GM19452 (cell line): ENCODE results near the gene CDC42EP3.
A peak's percentile ranks its signal among the peaks of the same experiment; 100 is the strongest.

Experiments
- ATAC-seq: cut with Tn5 transposase; IDR thresholded peaks from one replicate; pipeline ENCODE4 v1.9.1; 2021; ENCODE audit not compliant: unreplicated experiment

The CDC42EP3 gene

DNA sequence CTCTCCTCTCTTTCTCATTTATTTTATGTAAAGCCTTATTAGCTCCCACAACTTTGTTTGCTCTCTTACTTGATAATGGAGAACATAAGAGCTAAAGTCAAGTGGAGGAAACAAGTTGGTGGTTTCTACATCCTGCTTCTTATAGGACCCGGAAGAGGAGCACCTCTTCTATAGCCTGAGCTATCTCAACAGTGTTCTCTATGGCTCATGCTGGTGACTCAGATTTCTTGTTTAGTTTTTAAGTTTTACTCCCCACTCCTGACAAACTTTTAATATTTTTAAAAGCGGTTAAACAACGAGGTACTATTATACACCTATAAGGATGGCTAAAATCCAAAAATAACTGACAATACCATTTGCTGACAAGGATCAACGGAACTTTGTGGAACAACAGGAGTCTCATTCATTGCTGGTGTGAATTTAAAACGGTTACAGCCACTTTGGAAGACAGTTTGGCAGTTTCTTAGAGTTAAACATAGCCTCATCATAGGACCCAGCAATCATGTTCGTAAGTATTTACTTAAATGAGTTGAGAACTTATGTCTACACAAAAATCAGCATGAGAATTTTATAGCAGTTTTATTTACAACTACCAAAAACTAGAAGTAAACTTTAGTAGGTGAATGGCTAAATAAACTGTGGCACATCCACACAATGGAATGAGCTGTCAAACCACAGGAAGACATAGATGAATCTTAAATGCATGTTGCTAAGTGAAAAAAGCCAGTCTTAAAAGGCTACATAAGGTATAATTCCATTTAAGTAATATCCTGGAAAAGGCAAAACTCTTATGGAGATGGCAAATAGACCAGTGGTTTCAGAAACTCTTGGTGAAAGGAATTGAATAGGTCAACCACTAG is 12.7 kb upstream of the CDC42EP3 start:
- no peak for ATAC-seq

DNA sequence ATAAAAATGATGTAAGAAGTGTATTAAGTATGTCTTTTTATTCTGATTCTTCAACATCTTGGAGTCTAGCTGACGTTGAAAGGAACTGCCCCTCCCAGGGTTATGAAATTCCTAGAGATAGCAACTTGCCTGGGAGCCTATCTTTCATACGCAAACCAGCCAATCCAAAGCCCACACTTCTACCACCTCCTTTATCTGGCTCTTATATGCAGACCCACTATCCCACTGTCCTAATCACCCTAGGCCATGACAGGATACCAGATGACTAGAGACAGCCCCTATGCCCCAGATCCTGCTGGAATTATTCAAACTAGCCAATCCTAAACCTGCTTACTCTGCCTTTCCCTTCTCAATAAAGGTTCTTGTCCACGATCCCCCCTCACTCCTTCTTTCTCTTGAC is 11.8 kb upstream of the CDC42EP3 start:
- no peak for ATAC-seq

DNA sequence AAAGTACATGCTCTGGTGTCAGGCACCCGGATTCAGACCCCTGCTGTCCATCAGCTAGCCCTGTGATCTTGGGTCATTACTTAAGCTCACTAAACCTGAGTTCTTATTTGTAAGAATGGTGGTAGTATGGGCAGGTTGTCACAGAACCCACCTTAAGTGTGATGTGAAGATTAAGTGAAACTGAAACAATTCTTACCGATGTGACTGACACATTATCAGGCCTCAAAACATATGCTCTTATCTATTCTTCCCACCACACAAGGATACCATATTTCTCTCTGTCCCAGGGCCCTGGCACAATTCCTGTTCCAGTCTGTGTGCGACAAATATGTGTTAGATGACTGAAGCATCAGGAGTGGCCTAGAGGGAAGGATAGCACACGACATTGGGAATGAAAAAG is 11.0 kb upstream of the CDC42EP3 start:
- no peak for ATAC-seq

DNA sequence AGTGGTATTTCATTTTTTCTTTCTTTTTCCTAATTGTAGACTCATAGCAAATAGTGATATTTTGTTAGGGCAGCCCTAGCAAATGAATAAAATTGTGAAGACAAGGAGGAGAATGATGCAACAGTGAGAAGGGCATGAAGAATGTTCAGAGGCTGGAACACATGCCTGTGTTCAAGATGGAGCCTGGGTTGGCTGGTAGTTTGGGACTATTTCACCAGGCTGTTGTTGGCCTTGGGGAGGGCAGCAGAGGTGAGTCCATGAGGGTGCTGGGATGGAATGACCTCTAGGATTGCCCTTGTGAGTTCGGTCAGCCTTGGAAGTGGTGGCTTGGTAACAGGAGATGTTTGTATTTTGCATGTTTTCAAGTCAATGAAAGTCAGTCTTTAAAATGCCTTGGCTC is 10.1 kb upstream of the CDC42EP3 start:
- no peak for ATAC-seq

DNA sequence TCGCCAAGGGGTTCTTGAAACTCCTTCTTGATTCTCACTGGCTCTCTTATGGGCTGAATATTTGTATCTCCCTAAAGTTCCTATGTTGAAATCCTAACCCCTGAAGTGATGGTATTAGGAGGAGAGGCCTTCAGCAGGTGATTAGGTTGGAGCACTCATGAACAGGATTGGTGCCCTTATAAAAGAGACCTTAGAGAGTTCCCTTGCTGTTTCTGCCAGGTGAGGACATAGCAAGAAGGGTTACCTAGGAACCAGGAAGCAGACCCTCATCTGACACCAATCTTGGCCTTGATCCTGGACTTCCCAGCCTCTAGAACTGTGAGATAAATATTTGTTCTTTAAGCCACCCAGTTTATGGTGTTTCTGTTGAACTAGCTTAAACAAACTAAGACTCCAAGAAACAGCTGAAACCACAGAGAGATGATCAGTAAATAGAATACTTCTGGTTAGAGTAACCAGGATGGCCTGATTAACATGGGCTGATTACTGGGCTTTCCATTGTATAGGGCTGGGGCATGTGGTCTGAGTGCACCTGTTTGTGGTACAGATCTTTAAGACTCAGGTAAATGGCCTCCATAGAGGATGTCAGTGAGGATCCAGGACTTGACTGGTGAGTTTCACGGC is 7.7 kb upstream of the CDC42EP3 start:
- no peak for ATAC-seq

DNA sequence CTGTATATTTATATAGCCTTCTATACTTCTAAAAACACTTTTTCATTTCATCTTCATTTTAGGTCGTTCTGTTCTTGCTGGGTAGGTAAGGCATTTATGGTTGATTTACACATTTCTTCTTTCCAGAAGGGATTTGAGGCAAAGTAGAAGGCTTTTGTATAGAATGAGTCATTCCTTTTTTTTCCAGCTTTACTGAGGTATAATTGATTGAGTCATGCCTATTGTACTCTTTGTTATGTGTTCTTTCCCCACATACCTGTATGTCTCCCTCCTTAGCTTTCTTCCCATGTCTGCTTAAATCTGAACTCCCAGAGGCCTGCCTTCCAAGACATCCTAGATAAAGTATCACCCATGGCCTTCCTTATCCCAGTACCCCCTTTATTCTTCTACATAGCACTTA is 4.8 kb upstream of the CDC42EP3 start:
- no peak for ATAC-seq

DNA sequence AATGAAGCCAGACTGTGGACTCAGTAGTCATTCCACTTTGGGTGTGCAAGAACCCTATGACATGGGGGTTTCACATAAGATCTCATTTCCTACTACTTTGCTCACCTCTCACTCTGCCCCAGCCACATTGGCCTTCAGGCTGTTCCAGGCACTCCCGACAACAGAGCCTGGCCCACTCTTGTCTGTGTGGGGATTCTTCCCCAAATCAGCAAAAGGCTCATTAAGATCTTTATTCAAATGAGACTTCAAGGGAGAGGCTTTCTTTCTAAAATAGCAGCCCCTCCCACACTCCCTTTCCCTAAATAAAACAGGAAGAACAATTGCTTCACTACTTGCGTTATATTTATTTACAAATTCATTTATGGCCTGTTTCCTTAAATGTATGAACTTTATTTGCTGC is 3.5 kb upstream of the CDC42EP3 start:
- ATAC-seq: no peak

DNA sequence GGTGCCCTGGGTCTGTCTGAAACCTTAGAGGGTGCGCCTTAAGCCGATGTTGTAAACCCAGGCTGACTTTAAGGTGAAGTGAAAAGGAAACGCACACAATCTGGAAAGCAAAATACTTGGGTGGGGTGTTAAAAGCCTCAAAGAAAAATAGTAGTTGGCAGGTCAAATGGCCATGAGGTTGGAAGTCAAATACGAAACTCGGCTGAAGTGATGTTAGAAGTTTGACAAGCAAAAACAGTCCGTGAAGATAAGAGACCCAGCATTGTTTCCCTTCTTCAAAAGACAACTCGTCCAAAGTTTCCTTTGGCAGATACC is 1.4 kb upstream of the CDC42EP3 start:
- ATAC-seq: no peak

DNA sequence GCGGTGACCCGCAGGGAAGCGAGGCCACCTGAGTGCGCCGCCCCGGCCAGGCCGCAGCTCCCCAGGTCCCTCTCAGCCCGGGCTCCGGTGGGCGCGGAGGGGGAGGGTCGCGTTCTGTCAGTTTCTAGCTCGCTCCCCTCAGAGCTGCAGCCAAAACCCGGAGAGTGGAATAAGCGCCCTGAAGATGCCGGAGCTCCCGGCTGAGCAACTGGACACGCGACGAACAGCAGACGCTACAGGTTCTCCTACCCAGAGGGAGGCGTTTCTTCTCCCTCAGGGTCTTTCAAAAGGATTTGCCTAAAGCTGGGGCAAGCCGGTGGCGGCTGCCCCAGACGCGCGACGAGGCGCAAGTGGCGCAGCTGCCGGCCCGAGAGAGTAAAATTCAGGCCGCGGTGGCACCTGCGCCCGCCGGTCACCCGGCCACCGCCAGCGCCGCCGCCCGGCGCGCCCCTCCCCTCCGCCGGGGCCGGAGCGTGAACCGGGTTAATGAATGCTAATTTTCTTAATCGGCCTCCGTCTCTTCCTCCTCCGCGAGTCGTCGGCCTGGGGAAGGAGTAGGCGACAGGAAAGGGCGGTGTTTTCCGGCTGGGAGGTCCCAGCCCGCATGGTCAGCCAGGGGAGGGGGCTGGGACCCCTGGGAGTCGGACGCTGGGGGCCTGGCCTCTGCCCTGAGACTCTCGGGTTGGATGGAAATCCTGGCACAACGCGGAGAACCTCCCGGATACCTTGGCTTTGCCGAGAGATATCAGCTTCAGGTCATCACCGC is 845 bp upstream of the CDC42EP3 start:
- peak; percentile 56 for ATAC-seq

DNA sequence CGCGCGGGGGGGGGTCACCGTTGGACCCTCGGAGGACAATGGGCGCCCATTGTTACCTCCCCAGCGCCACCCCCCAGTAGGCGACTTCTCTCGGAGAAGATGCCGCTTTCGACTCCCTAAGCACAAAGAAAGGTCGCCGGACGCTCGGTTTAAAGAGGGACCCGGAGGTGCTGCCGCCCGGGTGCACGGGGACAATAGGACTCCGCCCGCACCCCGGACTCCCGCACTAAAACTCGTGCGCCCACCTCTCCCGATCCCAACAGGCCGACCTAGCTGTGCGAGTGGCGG is 318 bp upstream of the CDC42EP3 start:
- no peak for ATAC-seq

DNA sequence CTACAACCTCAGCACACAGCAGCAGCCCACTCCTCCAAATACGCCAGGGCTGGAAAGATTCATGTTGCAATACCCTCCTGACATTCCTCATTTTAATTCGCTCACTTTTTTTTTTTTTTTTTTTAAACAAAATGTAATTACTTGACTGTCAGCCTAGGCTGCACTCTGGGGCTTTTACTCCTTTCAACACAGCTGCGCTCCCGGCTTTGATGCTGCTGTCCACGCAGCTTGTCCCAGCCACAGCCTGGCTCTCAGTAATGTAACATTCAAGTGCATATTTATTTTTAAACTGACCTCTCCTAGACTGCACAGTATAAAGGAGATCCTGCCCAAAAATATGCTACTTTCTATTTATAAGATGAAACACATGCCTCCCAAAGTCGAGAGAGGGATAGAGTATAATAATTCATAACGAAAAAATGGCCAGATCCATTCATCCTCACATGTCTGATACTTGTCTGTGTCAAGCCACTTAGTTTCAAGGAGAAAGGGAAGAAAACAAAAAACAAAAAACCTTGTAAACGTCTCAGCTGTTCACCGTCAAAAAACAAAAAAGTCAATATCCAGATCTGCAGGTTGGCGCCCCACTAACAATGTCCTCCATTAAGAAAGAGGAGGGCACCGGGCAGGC is 949 bp downstream of the CDC42EP3 start:
- ATAC-seq: no peak

DNA sequence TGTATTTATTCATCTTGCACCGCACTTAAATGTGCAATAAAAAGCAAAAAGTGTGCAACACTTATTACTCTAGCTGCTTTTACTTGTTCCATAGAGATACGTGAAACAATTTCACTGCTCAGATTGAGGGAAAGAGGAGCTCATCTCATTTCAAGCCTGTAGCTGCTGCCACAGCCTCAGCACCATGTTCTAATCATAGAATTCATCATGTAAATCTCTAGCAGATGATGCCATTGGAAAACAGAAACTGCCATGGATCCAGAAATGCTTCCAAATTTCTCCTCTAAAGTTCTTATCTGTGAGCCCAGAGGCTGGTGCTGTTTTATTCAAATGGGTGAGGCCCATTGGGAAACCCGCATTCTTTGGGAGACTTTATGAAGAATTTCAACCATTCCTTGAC is 2.0 kb downstream of the CDC42EP3 start:
- no peak for ATAC-seq

DNA sequence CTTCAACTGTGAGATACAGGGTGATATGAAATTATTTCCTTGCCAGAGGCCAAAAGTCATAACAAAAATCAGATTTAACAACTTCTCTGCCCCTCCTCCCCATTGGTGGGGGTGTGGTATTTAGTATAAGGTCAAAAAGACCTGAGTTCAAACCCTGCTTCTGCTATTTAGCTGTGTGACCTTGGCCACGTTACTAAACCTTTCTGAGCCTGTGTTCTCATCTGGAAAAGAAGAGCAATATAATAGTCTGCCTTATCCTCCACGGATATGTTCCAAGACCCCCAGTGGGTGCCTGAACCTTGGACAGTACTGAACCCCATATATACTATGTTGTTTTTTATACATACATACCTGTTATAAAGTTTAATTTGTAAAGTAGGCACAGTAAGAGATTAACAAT is 3.7 kb downstream of the CDC42EP3 start:
- no peak for ATAC-seq

DNA sequence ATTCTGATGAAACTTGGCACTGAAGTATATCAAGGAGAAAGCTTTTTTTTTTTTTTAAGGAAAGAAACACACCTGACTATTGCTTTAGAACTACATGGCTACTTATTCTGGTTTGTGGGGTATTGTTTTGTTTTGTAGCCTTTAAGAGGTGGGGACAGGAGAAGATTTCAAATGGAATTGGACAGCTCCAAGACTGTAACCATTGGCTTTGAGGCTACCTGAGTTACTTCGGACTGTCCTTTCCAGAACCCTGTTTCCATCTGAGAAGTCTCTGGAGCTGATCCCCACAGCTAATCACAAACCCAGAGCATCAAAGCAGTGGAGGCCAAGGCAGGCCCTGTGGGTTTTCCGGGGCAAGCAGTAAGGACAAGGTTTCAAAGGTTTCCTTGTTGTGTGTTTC is 4.7 kb downstream of the CDC42EP3 start:
- no peak for ATAC-seq

DNA sequence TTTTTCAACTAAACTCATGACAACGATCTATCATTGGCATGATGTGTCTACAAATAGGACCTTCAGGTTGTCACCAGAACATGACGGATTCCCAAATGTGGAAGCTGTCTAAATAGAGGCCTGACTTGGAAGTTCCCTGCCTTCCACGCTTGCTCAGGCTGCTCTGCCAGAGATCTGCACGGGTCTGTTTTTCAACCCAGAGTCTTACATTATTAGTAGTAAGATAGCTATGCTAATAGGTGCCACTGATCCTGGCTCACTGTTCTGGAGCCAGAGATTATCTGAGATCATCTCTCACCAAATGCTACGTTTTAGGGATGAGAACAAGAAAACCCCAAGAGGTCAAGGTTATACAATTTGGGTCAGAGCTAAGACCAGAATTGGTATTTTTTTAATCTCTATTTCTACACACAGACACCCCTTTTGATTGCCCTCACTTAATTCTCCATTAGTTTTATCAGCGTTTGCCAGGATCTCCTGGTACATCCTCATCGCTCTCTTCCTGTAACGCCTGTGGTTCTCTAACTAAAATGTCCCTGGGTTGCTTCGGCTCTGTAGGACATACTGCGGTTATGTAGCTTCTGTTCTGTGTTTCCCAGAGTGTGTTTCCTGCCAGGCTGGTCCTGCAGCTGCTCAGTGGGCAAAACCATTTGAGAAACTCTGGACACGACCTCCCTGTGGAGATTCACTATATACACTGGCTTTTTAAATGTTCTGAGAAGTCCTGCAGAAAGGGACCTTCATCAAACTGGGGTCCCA is 5.7 kb downstream of the CDC42EP3 start:
- ATAC-seq: no peak

DNA sequence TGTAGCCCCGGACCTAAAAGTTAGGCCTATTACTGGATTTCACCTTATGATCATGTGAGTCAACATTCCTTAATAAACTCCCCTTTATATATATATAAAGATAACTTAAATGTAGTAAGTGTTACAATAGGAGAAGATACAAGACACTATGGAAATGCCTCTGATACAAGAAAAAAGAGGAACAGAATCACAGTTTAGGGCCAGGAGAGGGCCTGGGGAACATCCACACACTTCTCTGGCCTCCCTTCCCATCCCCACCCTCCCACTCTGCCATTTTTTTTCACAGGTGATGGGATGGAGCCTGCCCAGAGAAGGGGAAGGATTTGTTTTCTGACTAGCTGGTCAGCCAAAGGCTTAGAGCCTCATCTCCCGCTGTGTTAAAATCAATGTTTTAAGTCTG is 6.4 kb downstream of the CDC42EP3 start:
- no peak for ATAC-seq

DNA sequence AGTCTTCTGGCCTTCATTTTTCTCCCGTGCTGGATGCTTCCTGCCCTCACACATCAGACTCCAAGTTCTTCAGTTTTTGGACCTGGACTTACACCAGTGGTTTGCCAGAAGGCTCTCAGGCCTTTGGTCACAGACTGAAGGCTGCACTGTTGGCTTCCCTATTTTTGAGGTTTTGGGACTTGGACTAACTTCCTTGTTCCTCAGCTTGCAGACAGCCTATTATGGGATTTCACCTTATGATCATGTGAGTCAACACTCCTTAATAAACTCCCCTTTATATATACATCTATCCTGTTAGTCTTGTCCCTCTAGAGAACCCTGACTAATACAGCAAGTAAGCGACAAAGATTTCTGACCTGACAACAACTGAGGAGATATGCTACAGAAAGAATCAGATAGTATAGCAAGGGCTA is 7.2 kb downstream of the CDC42EP3 start:
- no peak for ATAC-seq

DNA sequence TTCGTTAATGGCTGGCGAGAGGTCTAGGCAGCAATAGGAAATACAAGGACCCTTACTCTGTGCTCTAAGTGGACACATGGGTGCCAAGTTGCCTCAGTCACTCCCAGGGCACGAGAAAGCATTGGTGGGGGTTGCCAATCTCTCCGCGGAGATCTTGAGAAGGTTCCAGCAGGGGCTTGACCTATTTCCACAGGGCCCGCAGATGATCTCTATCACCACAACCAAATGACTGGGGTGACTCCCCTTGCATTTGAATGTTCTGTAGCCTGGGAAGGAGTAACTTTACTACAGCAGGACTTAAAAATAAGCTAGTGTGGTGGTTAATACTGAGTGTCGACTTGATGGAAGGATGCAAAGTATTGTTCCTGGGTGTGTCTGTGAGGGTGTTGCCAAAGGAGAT is 8.1 kb downstream of the CDC42EP3 start:
- no peak for ATAC-seq

DNA sequence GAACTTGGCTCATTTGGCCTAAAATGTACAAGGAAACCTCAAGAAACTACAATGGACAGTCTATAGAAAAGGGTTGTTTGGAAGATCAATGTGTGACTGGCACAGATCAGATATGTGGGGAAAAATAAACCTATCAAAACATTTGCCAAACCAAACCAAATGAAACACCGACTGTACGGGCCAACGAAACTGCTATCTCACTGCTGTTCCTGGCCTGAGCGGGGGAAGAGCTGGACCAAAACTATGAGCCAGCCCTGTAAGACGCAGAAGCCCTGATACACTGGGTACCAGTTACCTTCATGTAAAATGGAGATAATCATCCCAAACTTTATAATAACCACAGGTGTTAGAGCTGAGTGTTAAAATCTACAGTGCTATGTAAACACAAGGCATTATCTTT is 11.7 kb downstream of the CDC42EP3 start:
- no peak for ATAC-seq

DNA sequence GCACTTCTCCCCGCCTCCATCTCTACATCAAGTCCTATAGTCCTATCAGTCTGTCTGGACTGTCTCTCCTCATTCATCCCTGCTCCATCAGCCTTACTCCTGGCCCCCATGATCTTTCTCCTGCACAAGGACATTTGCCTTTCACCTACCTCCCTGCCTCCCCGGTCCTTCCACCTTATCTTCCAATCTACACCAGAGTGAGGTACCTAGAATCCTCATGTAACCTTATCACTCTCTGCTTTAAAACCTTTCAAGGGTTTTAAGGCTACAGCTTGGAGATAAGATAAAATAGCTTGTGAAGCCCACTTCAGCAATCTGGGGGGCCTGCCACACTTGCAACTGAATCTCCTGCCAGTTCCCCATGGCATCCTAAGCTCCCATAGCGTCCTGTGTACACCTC is 12.8 kb downstream of the CDC42EP3 start:
- ATAC-seq: no peak

DNA sequence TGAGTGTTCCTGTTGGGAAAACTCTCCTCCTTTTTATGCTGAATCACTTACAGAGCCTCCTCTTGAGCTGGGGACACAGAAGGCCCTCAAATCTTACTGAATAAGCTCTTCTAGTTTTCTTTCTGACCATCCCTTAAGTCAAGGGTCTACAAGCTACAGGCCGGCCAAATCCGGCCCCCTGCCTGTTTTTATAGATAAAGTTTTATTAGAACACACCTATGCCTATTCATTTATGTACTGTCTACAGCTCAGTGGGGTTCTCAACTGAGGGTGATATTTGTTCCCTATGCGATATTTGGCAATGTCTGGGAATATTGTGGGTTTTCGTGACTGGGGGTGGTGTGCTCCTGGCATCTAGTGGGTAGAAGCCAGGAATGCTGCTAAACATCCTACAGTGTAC is 14.0 kb downstream of the CDC42EP3 start:
- no peak for ATAC-seq
